GM19324 (cell line): ENCODE measurements around the gene CES3.

ENCODE experiments used
- ATAC-seq: cut with Tn5 transposase; IDR thresholded peaks from one replicate; pipeline ENCODE4 v1.9.1; 2021; ENCODE audit warnings: mild to moderate bottlenecking, moderate library complexity; ENCODE audit not compliant: unreplicated experiment, low FRiP score

The CES3 gene

GRCh38 chr16:67023689-67024088 is 62.6 kb downstream of the CES3 start:
- ATAC-seq: no peak
